ENCODE data around the gene PNPLA3.

Gene PNPLA3

DNA sequence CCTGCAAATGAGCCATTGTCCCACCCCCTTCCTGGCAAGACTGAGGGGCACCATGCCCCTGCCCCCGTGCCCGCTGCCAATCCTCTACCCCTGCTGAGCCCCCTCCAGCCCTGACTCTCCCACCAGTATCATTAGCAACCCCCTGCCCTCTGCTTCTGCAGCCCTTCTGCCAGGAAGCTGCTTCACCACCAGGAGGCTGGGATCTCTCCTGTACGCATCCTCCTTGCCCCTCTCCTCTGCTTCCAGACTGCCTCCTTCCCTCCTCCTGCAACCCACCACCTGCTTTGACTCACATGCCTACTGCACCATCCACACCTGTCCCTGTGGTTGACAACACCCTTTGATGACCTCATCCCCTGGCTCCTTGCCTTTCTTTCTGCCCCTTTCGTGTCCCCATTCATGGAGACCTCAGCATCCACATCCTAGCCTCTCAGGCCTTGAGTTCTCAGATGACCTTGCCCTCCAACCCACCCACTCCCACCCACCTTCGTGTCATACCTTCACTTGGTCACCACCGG lies 13.4 kb upstream of the PNPLA3 start:
- no peak overlapping the region for H3K4me3 ChIP-seq (replicated peaks; ENCODE audit: low read depth, low read length)
- DNase-seq (ENCODE audit: extremely low read depth, low read depth), result no peak
- TF ChIP-seq, protein P1, sequence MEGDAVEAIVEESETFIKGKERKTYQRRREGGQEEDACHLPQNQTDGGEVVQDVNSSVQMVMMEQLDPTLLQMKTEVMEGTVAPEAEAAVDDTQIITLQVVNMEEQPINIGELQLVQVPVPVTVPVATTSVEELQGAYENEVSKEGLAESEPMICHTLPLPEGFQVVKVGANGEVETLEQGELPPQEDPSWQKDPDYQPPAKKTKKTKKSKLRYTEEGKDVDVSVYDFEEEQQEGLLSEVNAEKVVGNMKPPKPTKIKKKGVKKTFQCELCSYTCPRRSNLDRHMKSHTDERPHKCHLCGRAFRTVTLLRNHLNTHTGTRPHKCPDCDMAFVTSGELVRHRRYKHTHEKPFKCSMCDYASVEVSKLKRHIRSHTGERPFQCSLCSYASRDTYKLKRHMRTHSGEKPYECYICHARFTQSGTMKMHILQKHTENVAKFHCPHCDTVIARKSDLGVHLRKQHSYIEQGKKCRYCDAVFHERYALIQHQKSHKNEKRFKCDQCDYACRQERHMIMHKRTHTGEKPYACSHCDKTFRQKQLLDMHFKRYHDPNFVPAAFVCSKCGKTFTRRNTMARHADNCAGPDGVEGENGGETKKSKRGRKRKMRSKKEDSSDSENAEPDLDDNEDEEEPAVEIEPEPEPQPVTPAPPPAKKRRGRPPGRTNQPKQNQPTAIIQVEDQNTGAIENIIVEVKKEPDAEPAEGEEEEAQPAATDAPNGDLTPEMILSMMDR (IDR thresholded peaks at IDR 0.05; ENCODE audit: low read depth, low read length, missing control alignments), result no peak

DNA sequence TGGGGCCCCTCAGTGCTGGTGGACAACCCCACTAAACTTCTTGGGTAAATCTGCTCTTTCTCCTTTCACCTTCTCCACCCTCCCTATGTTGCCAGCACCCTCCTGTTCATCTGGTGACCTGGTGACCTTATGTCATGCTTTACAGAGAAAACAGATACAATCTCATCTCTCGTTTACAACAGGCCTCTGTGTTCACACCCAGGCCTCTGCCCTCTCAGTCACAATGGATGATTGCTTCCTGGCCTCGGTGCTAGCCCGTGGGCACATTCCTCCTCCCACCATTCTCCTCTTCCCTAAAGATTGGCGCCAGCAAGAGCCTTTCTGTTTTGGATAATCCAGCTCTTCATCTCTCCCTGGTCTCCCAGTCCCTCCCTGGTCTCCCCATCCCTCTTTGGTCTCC lies 12.3 kb upstream of the PNPLA3 start:
- H3K4me3 ChIP-seq (replicated peaks; ENCODE audit: low read depth, low read length), result no peak overlapping the region
- TF ChIP-seq, protein P1 (IDR thresholded peaks at IDR 0.05; ENCODE audit: low read depth, low read length, missing control alignments), result no peak
- DNase-seq (ENCODE audit: extremely low read depth, low read depth), result no peak

DNA sequence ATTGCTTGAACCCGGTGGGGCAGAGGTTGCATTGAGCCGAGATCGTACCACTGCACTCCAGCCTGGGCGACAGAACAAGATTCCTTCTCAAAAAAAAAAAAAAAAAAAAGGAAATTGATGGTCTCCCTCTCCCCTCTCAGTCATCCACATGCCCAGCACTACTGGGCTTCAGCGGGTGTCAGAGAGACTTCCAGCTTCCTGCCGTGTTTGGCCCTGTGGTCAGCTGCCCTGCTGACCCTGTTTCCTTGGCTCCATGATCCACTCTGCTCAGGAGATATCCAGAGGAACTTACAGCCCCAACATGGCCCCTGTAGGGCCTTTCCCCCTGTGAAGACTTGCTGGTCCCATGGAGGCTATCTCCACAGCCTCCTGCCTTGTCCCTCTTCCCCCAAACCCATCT lies 6.1 kb upstream of the PNPLA3 start:
- H3K4me3 ChIP-seq (replicated peaks; ENCODE audit: low read depth, low read length), result no peak overlapping the region
- no peak for DNase-seq (ENCODE audit: extremely low read depth, low read depth)
- TF ChIP-seq, protein P1 (IDR thresholded peaks at IDR 0.05; ENCODE audit: low read depth, low read length, missing control alignments), result no peak

DNA sequence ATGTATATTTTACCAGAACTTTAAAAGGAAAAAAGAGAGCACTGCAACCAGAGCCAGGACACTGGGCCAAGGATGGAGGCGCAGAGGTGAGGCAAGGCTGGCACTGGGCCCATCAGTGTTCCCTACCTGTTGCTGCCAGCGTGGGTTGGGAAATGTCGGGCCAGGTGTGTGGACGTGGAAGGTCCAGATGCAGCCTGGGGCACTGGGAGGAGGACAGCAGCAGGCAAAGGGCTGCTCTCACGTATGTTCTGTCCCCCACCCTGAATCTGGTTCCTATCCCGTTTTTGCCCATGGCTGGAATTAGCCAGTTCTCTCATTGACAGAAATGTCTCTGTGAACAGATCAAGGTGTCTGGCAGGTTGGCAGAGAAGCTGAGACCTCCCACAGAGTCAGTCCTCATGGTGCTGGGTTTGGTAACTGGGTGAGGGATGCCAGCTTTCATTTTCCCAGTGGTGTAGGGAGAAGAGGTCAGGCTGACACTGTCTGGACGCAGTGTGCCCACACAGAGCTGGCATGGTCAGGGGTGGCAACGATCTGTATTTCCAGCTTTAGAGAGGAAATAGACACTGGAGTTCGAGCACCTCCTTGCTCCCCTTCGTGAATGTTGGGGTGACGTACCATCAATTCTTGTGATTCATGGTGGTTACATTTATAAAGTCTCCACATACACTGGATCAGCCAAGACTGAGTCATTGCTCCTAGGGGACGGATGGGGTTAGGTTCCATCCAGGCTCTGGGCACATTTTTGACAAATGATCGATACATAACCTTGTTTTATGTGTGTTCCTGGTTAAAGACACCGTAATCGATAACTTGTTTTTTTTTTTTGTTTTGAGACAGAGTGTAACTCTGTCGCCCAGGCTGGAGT lies 4.3 kb upstream of the PNPLA3 start:
- TF ChIP-seq, protein P1 (IDR thresholded peaks at IDR 0.05; ENCODE audit: low read depth, low read length, missing control alignments), result no peak
- H3K4me3 ChIP-seq (replicated peaks; ENCODE audit: low read depth, low read length), result no peak overlapping the region
- no peak for DNase-seq (ENCODE audit: extremely low read depth, low read depth)

DNA sequence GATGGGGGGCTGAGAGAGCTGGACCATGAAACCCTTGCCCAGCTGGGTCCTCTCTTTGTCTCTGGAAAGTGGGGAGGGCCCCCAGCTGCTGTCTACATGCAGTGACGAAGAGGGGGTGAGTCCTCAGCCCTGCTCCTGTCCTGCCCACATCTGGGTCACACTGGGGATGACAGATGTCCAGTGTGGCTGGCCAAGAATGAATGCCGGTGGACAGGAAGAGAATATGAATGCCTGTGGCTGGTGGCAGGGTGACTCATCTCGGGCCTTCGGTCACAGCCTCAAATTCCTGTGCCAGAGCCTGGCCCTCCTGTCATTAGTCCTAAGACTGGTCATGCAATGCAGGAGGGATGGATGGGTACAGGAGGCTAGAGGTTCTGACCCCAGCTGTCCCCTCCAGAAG lies 2.2 kb upstream of the PNPLA3 start:
- DNase-seq (ENCODE audit: extremely low read depth, low read depth), result peak; percentile 32
- no peak overlapping the region for H3K4me3 ChIP-seq (replicated peaks; ENCODE audit: low read depth, low read length)
- TF ChIP-seq, protein P1 (IDR thresholded peaks at IDR 0.05; ENCODE audit: low read depth, low read length, missing control alignments), result no peak

DNA sequence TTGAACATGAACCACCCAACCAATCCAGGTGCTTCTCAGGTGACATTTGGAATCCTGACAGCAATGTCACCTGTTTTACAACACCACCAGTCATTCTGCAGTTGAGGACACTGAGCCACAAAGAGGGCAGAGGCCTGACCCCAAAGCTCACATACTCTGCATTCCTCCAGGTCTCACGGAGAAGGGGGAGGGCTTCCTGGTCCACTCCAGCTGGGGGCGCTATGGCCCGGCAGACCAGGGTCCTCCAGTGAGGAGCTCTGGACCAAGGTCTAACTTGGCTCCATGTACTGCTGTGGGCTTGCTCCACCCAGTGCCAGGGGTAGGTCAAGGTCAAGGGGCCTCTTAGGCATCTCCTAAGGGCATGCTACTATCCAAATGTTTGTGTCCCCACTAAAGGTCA lies 1.5 kb upstream of the PNPLA3 start:
- H3K4me3 ChIP-seq (replicated peaks; ENCODE audit: low read depth, low read length), result no peak overlapping the region
- no peak for DNase-seq (ENCODE audit: extremely low read depth, low read depth)
- TF ChIP-seq, protein P1 (IDR thresholded peaks at IDR 0.05; ENCODE audit: low read depth, low read length, missing control alignments), result peak; percentile 27

All from HFF-Myc (cell line).